OCI-LY7 (cell line): ENCODE results near the gene TMPRSS6.

Experiments used
- CTCF ChIP-seq: fragments of 200-600 bp; sonication (generic); conservative IDR thresholded peaks from 2 replicates; pipeline ENCODE4 v1.5.1; 2014; ENCODE audit warnings: mild to moderate bottlenecking, antibody characterized with exemption, low read length, moderate library complexity, mixed read lengths
- EZH2phosphoT487 ChIP-seq: fragments of 200-600 bp; sonication (generic); IDR thresholded peaks from 2 replicates; pipeline ENCODE4 v1.6.1; 2018; ENCODE audit warnings: low read depth, borderline replicate concordance, mild to moderate bottlenecking, mixed run types, antibody characterized with exemption, low read length, moderate library complexity, mixed read lengths

GRCh38 chr22:37036655-37037377 is 72.7 kb downstream of the TMPRSS6 start:
- TF ChIP-seq CTCF (no peak), EZH2phosphoT487 (no peak)
